ENCODE data around the gene CHN1. TPM values are rescaled to one million over a fixed set of nuclear protein-coding genes. Genes with fewer than 3 reads are reported as not detected.
A peak's percentile ranks its signal among the peaks of the same experiment; 100 is the strongest.

Gene CHN1
- total RNA-seq, 4 donors from 2014 or later: 6.4 to 23.8 (median 8.7) TPM

DNA sequence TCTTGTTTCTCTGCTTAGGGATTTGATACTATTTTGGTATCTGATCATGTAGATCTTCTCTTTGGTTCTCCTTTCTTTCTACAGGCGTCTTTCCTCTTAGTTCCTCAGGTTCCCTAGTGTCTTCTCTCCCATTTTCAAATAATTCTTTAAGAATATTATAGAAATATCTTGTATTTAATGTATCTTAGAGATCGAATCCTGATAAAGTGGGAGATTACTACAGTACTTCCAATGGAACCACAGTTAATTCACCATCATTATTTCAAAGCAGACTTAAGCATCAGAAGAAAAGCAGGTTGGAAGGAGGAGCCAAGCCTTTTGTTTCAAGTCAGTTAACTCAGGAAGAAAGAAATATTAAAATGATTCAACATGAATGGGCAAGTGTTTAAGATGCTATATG, 1.1 kb upstream of the CHN1 start:
- no peak for TF ChIP-seq CTCF (IDR thresholded peaks at IDR 0.05)
- no peak for ATAC-seq (ENCODE audit: low FRiP score)
- no peak for DNase-seq (ENCODE audit: low spot score)

DNA sequence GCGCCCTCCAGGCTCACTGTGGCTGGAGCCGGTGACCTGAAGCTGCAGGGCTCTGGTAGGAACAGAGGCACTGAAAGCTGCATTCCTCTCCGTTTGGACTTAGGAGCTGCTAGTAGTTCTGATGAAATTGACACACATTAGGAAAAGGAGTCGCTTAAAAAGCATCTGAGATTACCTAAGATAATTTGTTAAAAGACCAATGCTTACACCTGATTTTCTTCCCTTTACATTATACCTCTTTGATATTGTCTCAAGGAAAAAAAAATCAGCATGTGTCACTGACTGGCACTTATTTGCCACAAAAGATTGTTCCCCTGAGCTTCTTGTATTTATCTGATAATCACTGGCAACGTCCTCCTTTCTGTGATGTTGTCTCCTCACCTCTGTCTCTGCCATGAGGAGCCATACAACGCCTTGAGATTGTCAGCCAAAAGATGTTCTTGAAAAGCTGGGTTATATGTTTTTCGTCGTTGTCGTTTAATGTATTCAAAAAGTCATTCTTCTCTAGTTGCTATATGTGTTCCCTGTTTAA, 618 bp upstream of the CHN1 start:
- peak; percentile 52 for ATAC-seq (ENCODE audit: low FRiP score)

DNA sequence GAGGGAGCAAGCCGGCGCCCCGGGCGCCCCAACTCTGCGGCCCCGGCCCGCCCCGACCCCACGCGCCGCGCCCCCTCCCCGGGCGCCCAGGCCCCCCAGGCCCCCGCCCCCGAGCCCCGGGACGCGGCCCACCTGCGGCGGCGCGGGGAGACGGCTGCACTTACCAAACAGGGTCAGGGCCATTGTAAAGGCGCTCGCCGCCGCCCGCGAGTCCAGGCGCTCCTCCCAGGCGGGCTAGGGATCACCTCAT, 526 bp downstream of the CHN1 start:
- no peak for TF ChIP-seq CTCF (IDR thresholded peaks at IDR 0.05)
- no peak for DNase-seq (ENCODE audit: low spot score)
- ATAC-seq (ENCODE audit: low FRiP score): peak; percentile 57

More for the DNA sequence above, 618 bp upstream of the CHN1 start:
- no peak for DNase-seq (ENCODE audit: low spot score)
- no peak for TF ChIP-seq CTCF (IDR thresholded peaks at IDR 0.05)

DNA sequence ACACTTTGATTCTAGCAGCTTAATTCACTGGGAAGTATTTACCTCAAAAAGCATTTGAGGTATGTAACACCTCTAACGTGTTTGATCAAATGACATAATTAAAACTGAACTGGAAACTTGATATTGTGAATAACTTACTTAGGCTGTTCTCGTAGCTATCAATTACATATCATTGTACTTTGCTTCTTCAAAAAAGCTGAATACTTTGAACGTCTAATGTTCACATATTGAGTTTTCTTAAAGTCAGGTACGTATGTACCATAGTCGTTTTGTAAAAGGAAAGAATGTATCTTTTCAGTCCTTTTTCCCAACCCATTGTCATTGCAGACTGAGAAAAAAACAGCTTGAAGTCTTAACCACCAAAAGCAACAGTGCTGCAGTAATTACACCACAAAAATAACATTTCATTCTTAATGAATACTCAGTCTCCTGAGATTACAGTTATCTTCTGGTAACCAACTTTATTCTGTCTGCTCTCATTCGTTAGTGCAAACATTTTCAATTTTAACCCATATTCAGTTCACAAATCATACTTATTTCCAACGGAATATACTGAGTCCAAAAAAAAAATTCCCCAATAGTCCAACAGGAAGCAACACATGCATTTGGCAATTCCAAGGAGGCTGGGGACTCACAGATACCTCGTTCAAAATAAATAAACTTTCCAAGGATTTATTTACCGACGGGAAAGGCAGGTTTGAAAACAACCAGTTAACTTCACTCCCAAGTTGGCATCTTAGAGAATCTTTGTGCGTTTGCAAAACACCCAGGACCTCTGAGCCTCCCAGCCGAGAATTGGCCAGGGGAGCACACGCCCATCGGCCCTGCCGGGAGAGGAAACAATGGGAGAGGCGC, 1.1 kb downstream of the CHN1 start:
- DNase-seq (ENCODE audit: low spot score) (no peak), ATAC-seq (ENCODE audit: low FRiP score) (peak; percentile 45)
- no peak for TF ChIP-seq CTCF (IDR thresholded peaks at IDR 0.05)

DNA sequence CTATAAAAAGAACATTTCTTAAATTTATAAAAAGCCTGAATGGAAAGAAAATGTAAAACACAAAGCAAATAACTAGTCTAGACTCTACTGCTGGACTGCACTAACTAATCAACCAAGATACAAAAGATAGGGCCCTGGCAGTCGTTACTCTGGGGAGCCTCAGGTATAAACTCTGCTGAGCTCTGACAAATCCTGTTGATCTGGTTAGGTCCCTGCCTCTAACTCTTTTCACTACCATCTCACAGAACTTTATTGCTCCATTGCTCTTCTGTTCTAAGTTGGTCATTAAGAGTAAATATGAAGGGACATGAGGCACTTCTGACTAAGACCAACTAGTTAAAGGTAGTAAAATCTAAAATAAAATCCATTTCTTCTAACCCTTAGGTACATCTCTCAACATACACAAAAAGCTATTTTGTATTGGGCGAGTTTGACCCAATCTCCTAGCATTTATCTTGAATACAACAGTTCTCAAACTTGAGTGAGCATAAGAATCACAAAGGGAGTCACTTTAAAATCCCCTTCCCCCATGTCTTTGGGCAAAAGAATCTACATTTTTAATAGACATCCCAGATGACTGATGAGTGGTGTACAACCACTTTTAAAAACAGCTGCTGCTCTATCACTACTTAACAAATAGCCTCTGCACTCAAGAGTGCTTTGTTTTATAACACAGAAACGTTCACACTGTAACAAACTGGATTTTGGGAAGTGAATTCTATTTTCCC, 2.5 kb downstream of the CHN1 start:
- no peak for ATAC-seq (ENCODE audit: low FRiP score)
- DNase-seq (ENCODE audit: low spot score): no peak
- TF ChIP-seq CTCF (IDR thresholded peaks at IDR 0.05): no peak

- no peak for ATAC-seq (ENCODE audit: low FRiP score)
- TF ChIP-seq CTCF (IDR thresholded peaks at IDR 0.05): no peak
Observed at GRCh38 chr2:175001566-175001965, 3.6 kb downstream of the CHN1 start.

More at GRCh38 chr2:175001566-175001965, 3.6 kb downstream of the CHN1 start:
- DNase-seq (ENCODE audit: low spot score): no peak
